Smooth muscle cell (in vitro differentiated cells): ENCODE measurements around the gene COG5. TPM values are rescaled to one million over a fixed set of nuclear protein-coding genes. Genes with fewer than 3 reads are reported as not detected.

Experiments
- DNase-seq: peaks from one replicate; lab custom pipeline; 2025; ENCODE audit not compliant: unreplicated experiment; lab: John Stamatoyannopoulos, UW
- H2AFZ ChIP-seq: fragments of 200-600 bp; sonication (generic); 2 replicates; pipeline ENCODE4 v1.6.0; 2016; ENCODE audit warnings: antibody characterized with exemption, low read depth, mild to moderate bottlenecking
- H3F3A ChIP-seq: fragments of 200-600 bp; sonication (generic); 2 replicates; pipeline ENCODE4 v1.6.0; 2017; ENCODE audit warnings: antibody characterized with exemption, low read depth
- H3K27ac ChIP-seq: fragments of 200-600 bp; sonication (generic); 2 replicates; pipeline ENCODE4 v1.5.1; 2016; ENCODE audit warnings: low read depth, mild to moderate bottlenecking
- H3K27me3 ChIP-seq: fragments of 200-600 bp; sonication (generic); 2 replicates; pipeline ENCODE4 v1.6.1; 2016; ENCODE audit warnings: low read depth, mild to moderate bottlenecking
- H3K36me3 ChIP-seq: fragments of 200-600 bp; sonication (generic); 2 replicates; pipeline ENCODE4 v1.5.1; 2016; ENCODE audit warnings: low read depth
- H3K4me1 ChIP-seq: fragments of 200-600 bp; sonication (generic); 2 replicates; pipeline ENCODE4 v1.5.1; 2016; ENCODE audit warnings: low read depth
- H3K4me2 ChIP-seq: fragments of 200-600 bp; sonication (generic); 2 replicates; pipeline ENCODE4 v1.6.0; 2016; ENCODE audit warnings: mild to moderate bottlenecking
- H3K4me3 ChIP-seq: fragments of 200-600 bp; sonication (generic); 2 replicates; pipeline ENCODE4 v1.5.1; 2016; ENCODE audit warnings: mild to moderate bottlenecking
- H3K79me2 ChIP-seq: fragments of 200-600 bp; sonication (generic); 2 replicates; pipeline ENCODE4 v1.6.0; 2016; ENCODE audit warnings: low read depth, mild to moderate bottlenecking
- H3K9ac ChIP-seq: fragments of 200-600 bp; sonication (generic); 2 replicates; pipeline ENCODE4 v1.6.0; 2016; ENCODE audit warnings: low read depth
- H3K9me3 ChIP-seq: fragments of 200-600 bp; sonication (generic); replicated peaks from 2 replicates; pipeline ENCODE4 v1.5.1; 2016; ENCODE audit warnings: low read depth
- H4K20me1 ChIP-seq: fragments of 200-600 bp; sonication (generic); 2 replicates; pipeline ENCODE4 v1.6.0; 2016; ENCODE audit warnings: low read depth
- WGBS: methylation state at CpG from one replicate; pipeline ENCODE4 v1.1.7; 2016; ENCODE audit warnings: low lambda C conversion rate; 5-methylcytosine and 5-hydroxymethylcytosine counted together
- polyA plus RNA-seq: library from polyadenylated mRNA; unstranded; fragments of >200 nt; fragmentation: Nextera tagmentation; extraction: Ambion mirVana; gene quantifications from 2 replicates; pipeline ENCODE4 v1.2.1, GENCODE V29; 2016
- total RNA-seq: library from RNA; depleted of rRNA; stranded (reverse); fragments of >200 nt; gene quantifications from 2 replicates; pipeline ENCODE4 v1.2.3, GENCODE V29; 2014
- TF ChIP-seq, protein P1 (sequence below): fragments of 200-600 bp; sonication (generic); IDR thresholded peaks from 2 replicates; pipeline ENCODE4 v1.5.1; 2017; ENCODE audit warnings: borderline replicate concordance, mild to moderate bottlenecking, antibody characterized with exemption; ENCODE audit not compliant: insufficient read depth, poor library complexity, severe bottlenecking

COG5 gene
- total and polyA plus RNA-seq, 2 experiments from 2014 or later = 24.3 to 44.3 TPM

DNA sequence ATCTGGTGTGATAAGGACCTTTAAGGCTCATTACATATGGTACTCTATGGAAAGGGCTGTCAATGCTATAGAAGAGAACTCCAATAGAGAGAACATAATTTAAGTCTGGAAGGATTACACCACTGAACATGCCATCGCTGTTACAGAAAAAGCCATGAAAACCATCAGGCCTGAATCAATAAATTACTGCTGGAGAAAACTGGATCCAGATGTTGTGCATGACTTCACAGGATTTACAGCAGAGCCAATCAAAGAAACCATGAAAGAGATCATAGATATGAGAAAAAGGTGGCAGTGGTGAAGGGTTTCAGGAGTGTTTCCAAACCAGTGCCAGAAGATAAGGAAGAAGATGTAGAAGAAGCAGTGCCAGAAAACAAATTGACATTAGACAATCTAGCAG, 112.8 kb downstream of the COG5 start:
- Histone ChIP-seq H3K4me1 (no peaks in the 10 kb centered on the region), H3K36me3 (no peaks in the 10 kb centered on the region), H3K9me3 (no peaks in the 10 kb centered on the region), H3F3A (no peaks in the 10 kb centered on the region), H3K4me2 (no peak overlapping the region), H3K9ac (no peak overlapping the region), H3K27ac (no peak overlapping the region), H2AFZ (no peak overlapping the region), H3K79me2 (no peaks in the 10 kb centered on the region), H4K20me1 (peaks cover 5% of the 10 kb centered on the region), H3K27me3 (no peaks in the 10 kb centered on the region), H3K4me3 (no peak overlapping the region)
- no peak for DNase-seq
- 71% methylated on average over 1 of the region's 1 CpG for WGBS
- TF ChIP-seq, protein P1, sequence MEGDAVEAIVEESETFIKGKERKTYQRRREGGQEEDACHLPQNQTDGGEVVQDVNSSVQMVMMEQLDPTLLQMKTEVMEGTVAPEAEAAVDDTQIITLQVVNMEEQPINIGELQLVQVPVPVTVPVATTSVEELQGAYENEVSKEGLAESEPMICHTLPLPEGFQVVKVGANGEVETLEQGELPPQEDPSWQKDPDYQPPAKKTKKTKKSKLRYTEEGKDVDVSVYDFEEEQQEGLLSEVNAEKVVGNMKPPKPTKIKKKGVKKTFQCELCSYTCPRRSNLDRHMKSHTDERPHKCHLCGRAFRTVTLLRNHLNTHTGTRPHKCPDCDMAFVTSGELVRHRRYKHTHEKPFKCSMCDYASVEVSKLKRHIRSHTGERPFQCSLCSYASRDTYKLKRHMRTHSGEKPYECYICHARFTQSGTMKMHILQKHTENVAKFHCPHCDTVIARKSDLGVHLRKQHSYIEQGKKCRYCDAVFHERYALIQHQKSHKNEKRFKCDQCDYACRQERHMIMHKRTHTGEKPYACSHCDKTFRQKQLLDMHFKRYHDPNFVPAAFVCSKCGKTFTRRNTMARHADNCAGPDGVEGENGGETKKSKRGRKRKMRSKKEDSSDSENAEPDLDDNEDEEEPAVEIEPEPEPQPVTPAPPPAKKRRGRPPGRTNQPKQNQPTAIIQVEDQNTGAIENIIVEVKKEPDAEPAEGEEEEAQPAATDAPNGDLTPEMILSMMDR = no peak

DNA sequence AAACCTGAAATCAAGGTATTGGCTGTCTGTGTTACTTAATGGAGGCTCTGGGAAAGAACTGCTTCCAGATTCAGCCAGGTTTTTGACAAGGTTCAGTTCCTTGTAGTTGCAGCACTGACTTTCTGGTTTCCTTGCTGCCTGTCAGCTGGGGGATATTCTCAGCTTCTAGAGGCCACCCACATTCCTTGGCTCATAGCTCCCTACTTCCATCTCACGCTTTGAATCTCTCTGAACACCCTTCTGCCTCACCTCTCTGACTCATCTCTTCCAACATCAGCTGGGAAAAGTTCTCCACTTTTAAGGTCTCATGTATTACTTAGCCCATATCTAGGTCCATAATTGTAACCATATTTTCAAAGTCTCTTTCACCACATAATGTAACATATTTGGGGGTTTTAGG, 116.7 kb downstream of the COG5 start:
- Histone ChIP-seq H3K27ac (no peak overlapping the region), H3K4me2 (no peak overlapping the region), H3K79me2 (no peaks in the 10 kb centered on the region), H3K4me1 (no peaks in the 10 kb centered on the region), H3K27me3 (no peaks in the 10 kb centered on the region), H3K36me3 (no peaks in the 10 kb centered on the region), H4K20me1 (no peaks in the 10 kb centered on the region), H3K9me3 (no peaks in the 10 kb centered on the region), H3K9ac (no peak overlapping the region), H3K4me3 (no peak overlapping the region), H3F3A (no peaks in the 10 kb centered on the region), H2AFZ (no peak overlapping the region)
- 71% methylated on average over 1 of the region's 1 CpG for WGBS
- TF ChIP-seq, protein P1 = no peak
- DNase-seq = no peak

DNA sequence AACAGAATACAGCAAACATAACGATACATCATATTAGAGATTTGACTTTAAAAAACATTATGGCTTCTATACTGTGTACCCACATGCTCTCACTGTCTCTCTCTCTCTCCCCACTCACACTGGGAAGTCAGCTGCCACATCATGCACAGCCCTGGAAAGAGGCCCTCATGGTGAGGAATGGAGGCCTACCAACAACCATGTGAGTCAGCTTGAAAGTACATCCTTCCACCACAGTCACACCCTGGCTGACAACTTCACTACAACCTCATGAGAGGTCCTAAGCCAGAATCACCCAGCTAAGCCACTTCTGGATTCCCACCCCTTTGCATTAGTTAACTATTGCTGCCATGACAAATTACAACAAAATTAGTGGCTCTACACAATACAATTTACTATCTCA, 117.2 kb downstream of the COG5 start:
- Histone ChIP-seq H3K27ac (no peak overlapping the region), H3K79me2 (no peaks in the 10 kb centered on the region), H3K27me3 (no peaks in the 10 kb centered on the region), H2AFZ (no peak overlapping the region), H4K20me1 (no peaks in the 10 kb centered on the region), H3K4me1 (no peaks in the 10 kb centered on the region), H3K36me3 (no peaks in the 10 kb centered on the region), H3K9me3 (no peaks in the 10 kb centered on the region), H3K4me2 (no peak overlapping the region), H3K4me3 (no peak overlapping the region), H3K9ac (no peak overlapping the region), H3F3A (no peaks in the 10 kb centered on the region)
- TF ChIP-seq, protein P1 = no peak
- no peak for DNase-seq
- WGBS = 100% methylated on average over 1 of the region's 1 CpG

DNA sequence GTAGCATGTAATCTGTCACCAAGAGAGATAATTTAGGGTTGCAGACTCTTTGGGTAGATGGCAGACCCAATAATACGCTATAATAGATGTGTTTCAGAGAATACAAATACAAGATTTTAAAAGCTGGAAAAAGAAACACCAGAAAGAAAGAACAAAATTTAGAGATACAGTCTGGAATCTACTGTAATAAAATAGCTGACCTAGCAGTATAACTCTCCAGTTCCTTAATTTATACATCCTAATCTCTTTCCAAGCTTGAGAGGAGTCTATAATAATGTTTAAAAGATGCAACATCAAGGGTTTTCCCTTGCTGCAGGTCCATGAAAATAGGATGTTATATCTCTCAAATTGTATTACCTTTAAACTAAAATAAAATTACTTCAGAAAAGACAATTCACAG, 121.0 kb downstream of the COG5 start:
- WGBS = 97% methylated on average over 1 of the region's 1 CpG
- H3K27ac ChIP-seq = no peak overlapping the region

More for the DNA sequence above, 121.0 kb downstream of the COG5 start:
- Histone ChIP-seq H3K36me3 (no peaks in the 10 kb centered on the region), H3K4me1 (no peaks in the 10 kb centered on the region), H3F3A (no peaks in the 10 kb centered on the region), H3K79me2 (no peaks in the 10 kb centered on the region), H4K20me1 (no peaks in the 10 kb centered on the region), H3K9ac (no peak overlapping the region), H3K4me2 (no peak overlapping the region), H3K4me3 (no peak overlapping the region), H3K9me3 (no peaks in the 10 kb centered on the region), H2AFZ (no peak overlapping the region), H3K27me3 (no peaks in the 10 kb centered on the region)
- TF ChIP-seq, protein P1 = no peak
- DNase-seq = no peak
